SK-N-SH treated with all-trans-retinoic acid at 6 μM for 48 hours (cell line): ENCODE measurements around the gene KLC1.
"Not testable (repeated sequence)": the region's sequence is repeated elsewhere in the genome, so short reads cannot be mapped to it uniquely, and the experiment has no call there.

Source experiments
- ATAC-seq: fragments of 200-7000 bp; cut with Tn5 transposase; 3 replicates; pipeline ENCODE4 v1.9.1; 2020; ENCODE audit warnings: mild to moderate bottlenecking, moderate library complexity
- BACH2 ChIP-seq: fragments of 250-450 bp; sonication (Bioruptor Pico); IDR thresholded peaks from 2 replicates; pipeline ENCODE4 v1.9.0; 2021; ENCODE audit warnings: mild to moderate bottlenecking, borderline replicate concordance
- CREB5 ChIP-seq: fragments of 250-450 bp; sonication (Bioruptor Pico); IDR thresholded peaks from 2 replicates; pipeline ENCODE4 v1.5.1; 2020; ENCODE audit warnings: low read depth, mild to moderate bottlenecking, moderate library complexity
- CSDC2 ChIP-seq: fragments of 250-450 bp; sonication (Bioruptor Pico); IDR thresholded peaks from 2 replicates; pipeline ENCODE4 v1.5.0; 2020; ENCODE audit warnings: mild to moderate bottlenecking, moderate library complexity
- ESRRG ChIP-seq: fragments of 250-450 bp; sonication (Bioruptor Pico); IDR thresholded peaks from 2 replicates; pipeline ENCODE4 v1.6.1; 2021; ENCODE audit warnings: mild to moderate bottlenecking
- GLIS3 ChIP-seq: fragments of 250-450 bp; sonication (Bioruptor Pico); IDR thresholded peaks from 2 replicates; pipeline ENCODE4 v1.5.0; 2020; ENCODE audit warnings: mild to moderate bottlenecking, moderate library complexity
- ISL1 ChIP-seq: fragments of 250-450 bp; sonication (Bioruptor Pico); IDR thresholded peaks from 2 replicates; pipeline ENCODE4 v2.1.2; 2022; ENCODE audit warnings: mild to moderate bottlenecking, moderate library complexity
- OSR1 ChIP-seq: fragments of 250-450 bp; sonication (Bioruptor Pico); IDR thresholded peaks from 2 replicates; pipeline ENCODE4 v1.8.0; 2022; ENCODE audit warnings: moderate library complexity, mild to moderate bottlenecking, inconsistent platforms
- POU6F1 ChIP-seq: fragments of 250-450 bp; sonication (Bioruptor Pico); IDR thresholded peaks from 2 replicates; pipeline ENCODE4 v1.8.0; 2021; ENCODE audit warnings: low read depth, mild to moderate bottlenecking, moderate library complexity, borderline replicate concordance
- PPARA ChIP-seq: fragments of 250-450 bp; sonication (Bioruptor Pico); IDR thresholded peaks from 2 replicates; pipeline ENCODE4 v1.5.0; 2020; ENCODE audit warnings: mild to moderate bottlenecking, borderline replicate concordance
- RARB ChIP-seq: fragments of 250-450 bp; sonication (Bioruptor Pico); IDR thresholded peaks from 2 replicates; pipeline ENCODE4 v1.8.0; 2021; ENCODE audit warnings: mild to moderate bottlenecking, moderate library complexity
- SNAI2 ChIP-seq: fragments of 250-450 bp; sonication (Bioruptor Pico); IDR thresholded peaks from 2 replicates; pipeline ENCODE4 v1.5.0; 2020; ENCODE audit warnings: mild to moderate bottlenecking, moderate library complexity
- TCF4 ChIP-seq: fragments of 250-450 bp; sonication (Bioruptor Pico); IDR thresholded peaks from 2 replicates; pipeline ENCODE4 v1.8.0; 2021; ENCODE audit warnings: mild to moderate bottlenecking, moderate library complexity, borderline replicate concordance
- TOX ChIP-seq: fragments of 250-450 bp; sonication (Bioruptor Pico); IDR thresholded peaks from 2 replicates; pipeline ENCODE4 v1.8.0; 2021; ENCODE audit warnings: mild to moderate bottlenecking, moderate library complexity, borderline replicate concordance
- TSHZ2 ChIP-seq: fragments of 250-450 bp; sonication (Bioruptor Pico); IDR thresholded peaks from 2 replicates; pipeline ENCODE4 v1.5.0; 2020; ENCODE audit warnings: mild to moderate bottlenecking, moderate library complexity
- ZC3H10 ChIP-seq: fragments of 250-450 bp; sonication (Bioruptor Pico); IDR thresholded peaks from 2 replicates; pipeline ENCODE4 v1.5.1; 2021; ENCODE audit warnings: mild to moderate bottlenecking, moderate library complexity
- ZFP3 ChIP-seq: fragments of 250-450 bp; sonication (Bioruptor Pico); IDR thresholded peaks from 2 replicates; pipeline ENCODE4 v1.5.0; 2020; ENCODE audit warnings: mild to moderate bottlenecking, moderate library complexity
- ZNF565 ChIP-seq: fragments of 450-650 bp; formaldehyde crosslinking; conservative IDR thresholded peaks from 2 replicates; pipeline ENCODE4 v1.5.0; 2020; ENCODE audit warnings: low read depth, mild to moderate bottlenecking, moderate library complexity
- ZNF70 ChIP-seq: fragments of 450-650 bp; formaldehyde crosslinking; IDR thresholded peaks from 2 replicates; pipeline ENCODE4 v1.5.0; 2020; ENCODE audit warnings: mild to moderate bottlenecking, moderate library complexity
- ZNF8 ChIP-seq: fragments of 450-650 bp; formaldehyde crosslinking; IDR thresholded peaks from 2 replicates; pipeline ENCODE4 v1.5.0; 2020; ENCODE audit warnings: mild to moderate bottlenecking, moderate library complexity
- TF ChIP-seq, protein P1 (sequence below): fragments of 250-450 bp; sonication (Bioruptor Pico); IDR thresholded peaks from 2 replicates; pipeline ENCODE4 v1.8.0; 2020; ENCODE audit warnings: mild to moderate bottlenecking, moderate library complexity, borderline replicate concordance

Gene KLC1

GRCh38 chr14:103688906-103689902, 60.2 kb downstream of the KLC1 start:
- ATAC-seq, result no peak
- TF ChIP-seq GLIS3 (CRISPR knock-in tag) (no peak), OSR1 (CRISPR knock-in tag) (no peak), TSHZ2 (CRISPR knock-in tag) (no peak), CREB5 (CRISPR knock-in tag) (no peak), CSDC2 (CRISPR knock-in tag) (no peak), PPARA (CRISPR knock-in tag) (no peak), ISL1 (no peak), SNAI2 (CRISPR knock-in tag) (no peak), ZNF8 (CRISPR knock-in tag) (no peak), ZFP3 (CRISPR knock-in tag) (no peak), POU6F1 (no peak), RARB (CRISPR knock-in tag) (no peak), TCF4 (CRISPR knock-in tag) (no peak), TOX (CRISPR knock-in tag) (no peak), ZNF565 (CRISPR knock-in tag) (no peak), ZC3H10 (CRISPR knock-in tag) (no peak), ZNF70 (CRISPR knock-in tag) (no peak), BACH2 (CRISPR knock-in tag) (no peak), ESRRG (CRISPR knock-in tag) (no peak)
- TF ChIP-seq, protein P1, sequence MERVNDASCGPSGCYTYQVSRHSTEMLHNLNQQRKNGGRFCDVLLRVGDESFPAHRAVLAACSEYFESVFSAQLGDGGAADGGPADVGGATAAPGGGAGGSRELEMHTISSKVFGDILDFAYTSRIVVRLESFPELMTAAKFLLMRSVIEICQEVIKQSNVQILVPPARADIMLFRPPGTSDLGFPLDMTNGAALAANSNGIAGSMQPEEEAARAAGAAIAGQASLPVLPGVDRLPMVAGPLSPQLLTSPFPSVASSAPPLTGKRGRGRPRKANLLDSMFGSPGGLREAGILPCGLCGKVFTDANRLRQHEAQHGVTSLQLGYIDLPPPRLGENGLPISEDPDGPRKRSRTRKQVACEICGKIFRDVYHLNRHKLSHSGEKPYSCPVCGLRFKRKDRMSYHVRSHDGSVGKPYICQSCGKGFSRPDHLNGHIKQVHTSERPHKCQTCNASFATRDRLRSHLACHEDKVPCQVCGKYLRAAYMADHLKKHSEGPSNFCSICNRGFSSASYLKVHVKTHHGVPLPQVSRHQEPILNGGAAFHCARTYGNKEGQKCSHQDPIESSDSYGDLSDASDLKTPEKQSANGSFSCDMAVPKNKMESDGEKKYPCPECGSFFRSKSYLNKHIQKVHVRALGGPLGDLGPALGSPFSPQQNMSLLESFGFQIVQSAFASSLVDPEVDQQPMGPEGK (CRISPR knock-in tag), result no peak

- TF ChIP-seq GLIS3 (CRISPR knock-in tag) (no peak), POU6F1 (no peak), SNAI2 (CRISPR knock-in tag) (no peak), RARB (CRISPR knock-in tag) (no peak), ZC3H10 (CRISPR knock-in tag) (no peak), TOX (CRISPR knock-in tag) (no peak), CSDC2 (CRISPR knock-in tag) (no peak), ZNF565 (CRISPR knock-in tag) (no peak)
- TF ChIP-seq, all 23 proteins: peak for 0
- no peak for ATAC-seq
Observed at GRCh38 chr14:103690332-103690731, 61.3 kb downstream of the KLC1 start.

DNA sequence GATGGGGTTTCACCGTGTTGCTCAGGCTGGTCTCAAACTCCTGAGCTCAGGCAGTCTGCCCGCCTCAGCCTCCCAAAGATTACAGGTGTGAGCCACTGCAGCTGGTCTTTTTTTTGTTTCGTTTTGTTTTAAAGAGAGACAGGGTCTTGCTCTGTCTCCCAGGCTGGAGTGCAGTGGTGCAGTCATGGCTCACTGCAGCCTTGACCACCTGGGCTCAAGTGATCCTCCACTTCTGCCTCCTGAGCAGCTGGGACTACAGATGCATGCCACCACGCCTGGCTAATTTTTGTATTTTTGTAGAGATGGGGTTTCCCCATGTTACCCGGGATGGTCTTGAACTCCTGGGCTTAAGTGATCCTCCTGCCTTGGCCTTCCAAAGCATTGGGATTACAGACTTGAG, 62.6 kb downstream of the KLC1 start:
- ATAC-seq, result not testable (repeated sequence)
